NK-92 (cell line): Measurements from ENCODE around the gene GPR101.
"Not testable (repeated sequence)": the region's sequence is repeated elsewhere in the genome, so short reads cannot be mapped to it uniquely, and the experiment has no call there.

Experiments
- DNase-seq: peaks from one replicate; lab custom pipeline; 2025; ENCODE audit not compliant: unreplicated experiment; lab: John Stamatoyannopoulos, UW

Gene GPR101

DNA sequence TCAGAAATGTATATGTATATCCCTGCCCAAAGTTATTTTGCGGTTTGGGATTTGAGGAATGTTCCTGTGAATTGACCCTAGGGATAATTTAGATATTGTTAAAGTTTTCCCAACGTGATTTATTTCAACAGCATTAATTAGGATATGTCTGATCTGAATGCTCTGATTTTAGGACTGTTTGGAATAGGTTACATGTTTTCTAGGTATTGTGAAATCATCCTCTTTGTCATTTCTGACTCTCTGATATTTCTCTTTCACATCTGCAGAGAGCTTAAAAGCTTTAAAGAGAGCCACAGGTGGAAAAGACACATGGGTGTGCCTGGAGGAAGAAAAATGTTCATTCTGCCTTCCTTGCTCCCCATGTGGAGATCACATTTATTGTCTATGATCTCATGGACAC, 5.1 kb downstream of the GPR101 start:
- DNase-seq = no peak

DNA sequence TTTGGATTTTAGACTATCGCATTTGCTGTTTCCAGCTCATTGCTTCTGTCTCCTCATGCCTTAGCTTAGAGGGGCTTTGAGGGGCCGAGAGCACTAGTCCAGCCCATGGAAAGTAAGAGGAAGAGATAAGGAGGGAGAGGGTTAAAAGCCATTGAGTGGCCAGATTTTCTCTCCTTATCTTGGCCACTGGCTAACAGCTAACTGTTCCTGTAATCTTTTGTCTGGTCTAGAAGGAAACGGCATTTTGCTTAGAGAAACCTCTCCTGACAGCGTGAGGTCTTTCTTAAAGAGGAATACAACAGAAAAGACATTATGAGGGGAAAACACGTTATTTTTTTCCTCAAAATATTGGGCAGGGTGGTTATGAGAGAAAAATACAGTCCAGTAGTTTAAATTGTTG, 7.9 kb downstream of the GPR101 start:
- DNase-seq = no peak

DNA sequence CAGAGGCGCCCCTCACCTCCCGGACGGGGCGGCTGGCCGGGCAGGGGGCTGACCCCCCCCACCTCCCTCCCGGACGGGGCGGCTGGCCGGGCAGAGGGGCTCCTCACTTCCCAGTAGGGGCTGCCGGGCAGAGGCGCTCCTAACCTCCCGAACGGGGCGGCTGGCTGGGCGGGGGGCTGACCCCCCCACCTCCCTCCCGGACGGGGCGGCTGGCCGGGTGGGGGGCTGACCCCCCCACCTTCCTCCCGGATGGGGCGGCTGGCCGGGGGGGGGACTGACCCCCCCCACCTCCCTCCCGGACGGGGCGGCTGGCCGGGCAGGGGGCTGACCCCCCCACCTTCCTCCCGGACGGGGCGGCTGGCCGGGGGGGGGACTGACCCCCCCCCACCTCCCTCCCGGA, 33.6 kb downstream of the GPR101 start:
- not testable (repeated sequence) for DNase-seq

DNA sequence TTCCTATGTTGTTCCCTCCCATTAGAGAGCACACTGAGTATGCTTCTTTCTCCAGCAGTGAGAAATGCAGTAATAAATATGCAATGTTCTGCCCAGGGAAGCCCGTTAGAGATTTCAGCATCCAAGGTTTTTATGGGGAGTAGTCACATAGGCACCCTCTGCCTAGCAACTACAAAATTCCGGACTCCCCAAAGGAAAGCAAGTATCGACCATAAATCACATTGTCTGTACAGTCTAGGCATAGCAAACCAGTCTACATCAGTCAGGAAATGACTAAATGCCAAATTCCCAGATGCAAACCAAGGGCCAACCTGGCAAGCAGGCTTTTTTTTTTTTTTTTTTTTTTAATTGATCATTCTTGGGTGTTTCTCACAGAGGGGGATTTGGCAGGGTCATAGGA, 34.8 kb downstream of the GPR101 start:
- DNase-seq = no peak
